ENCODE measurements around the gene PCSK4.

Gene PCSK4

DNA sequence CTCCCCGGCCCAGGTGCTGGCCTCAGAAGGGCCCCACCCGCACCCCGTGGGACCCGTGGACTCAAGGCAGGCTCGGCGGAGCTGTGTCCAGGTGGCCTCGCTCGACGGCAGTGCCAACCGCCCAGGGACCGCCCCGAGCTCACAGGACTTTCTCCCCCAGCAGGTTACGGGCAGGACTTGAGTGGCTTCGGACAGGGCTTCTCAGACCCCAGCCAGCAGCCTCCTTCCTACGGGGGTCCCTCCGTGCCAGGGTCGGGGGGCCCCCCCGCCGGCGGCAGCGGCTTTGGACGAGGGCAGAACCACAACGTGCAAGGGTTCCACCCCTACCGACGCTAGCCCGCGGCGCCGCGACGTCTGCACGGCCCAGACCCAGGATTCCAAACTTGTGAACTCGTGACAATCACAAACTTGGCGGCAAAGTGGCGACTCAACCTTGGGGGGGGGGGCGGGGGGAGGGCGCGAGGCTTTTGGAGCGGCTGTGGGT lies 55.5 kb downstream of the PCSK4 start:
- TF ChIP-seq, protein P1, sequence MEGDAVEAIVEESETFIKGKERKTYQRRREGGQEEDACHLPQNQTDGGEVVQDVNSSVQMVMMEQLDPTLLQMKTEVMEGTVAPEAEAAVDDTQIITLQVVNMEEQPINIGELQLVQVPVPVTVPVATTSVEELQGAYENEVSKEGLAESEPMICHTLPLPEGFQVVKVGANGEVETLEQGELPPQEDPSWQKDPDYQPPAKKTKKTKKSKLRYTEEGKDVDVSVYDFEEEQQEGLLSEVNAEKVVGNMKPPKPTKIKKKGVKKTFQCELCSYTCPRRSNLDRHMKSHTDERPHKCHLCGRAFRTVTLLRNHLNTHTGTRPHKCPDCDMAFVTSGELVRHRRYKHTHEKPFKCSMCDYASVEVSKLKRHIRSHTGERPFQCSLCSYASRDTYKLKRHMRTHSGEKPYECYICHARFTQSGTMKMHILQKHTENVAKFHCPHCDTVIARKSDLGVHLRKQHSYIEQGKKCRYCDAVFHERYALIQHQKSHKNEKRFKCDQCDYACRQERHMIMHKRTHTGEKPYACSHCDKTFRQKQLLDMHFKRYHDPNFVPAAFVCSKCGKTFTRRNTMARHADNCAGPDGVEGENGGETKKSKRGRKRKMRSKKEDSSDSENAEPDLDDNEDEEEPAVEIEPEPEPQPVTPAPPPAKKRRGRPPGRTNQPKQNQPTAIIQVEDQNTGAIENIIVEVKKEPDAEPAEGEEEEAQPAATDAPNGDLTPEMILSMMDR (IDR thresholded peaks at IDR 0.05; ENCODE audit: extremely low read depth, insufficient read depth, missing control alignments): no peak
- in situ Hi-C loops (cut with MboI; ENCODE audit: low pct_unique_long_range_greater_than_20kb, low sequenced_read_pairs, unreplicated experiment): no loop called here
- no peak for DNase-seq (ENCODE audit: low spot score)

GRCh38 chr19:1434040-1434366 lies 56.1 kb downstream of the PCSK4 start:
- no peak for DNase-seq (ENCODE audit: low spot score)
- TF ChIP-seq, protein P1 (IDR thresholded peaks at IDR 0.05; ENCODE audit: extremely low read depth, insufficient read depth, missing control alignments): no peak
- in situ Hi-C loops (cut with MboI; ENCODE audit: low pct_unique_long_range_greater_than_20kb, low sequenced_read_pairs, unreplicated experiment): no loop called here

- in situ Hi-C loops (cut with MboI; ENCODE audit: low pct_unique_long_range_greater_than_20kb, low sequenced_read_pairs, unreplicated experiment): no loop called here
- DNase-seq (ENCODE audit: low spot score): no peak
- TF ChIP-seq, protein P1 (IDR thresholded peaks at IDR 0.05; ENCODE audit: extremely low read depth, insufficient read depth, missing control alignments): no peak
Observed at GRCh38 chr19:1433119-1434039, 56.8 kb downstream of the PCSK4 start.

- TF ChIP-seq, protein P1 (IDR thresholded peaks at IDR 0.05; ENCODE audit: extremely low read depth, insufficient read depth, missing control alignments): no peak
- in situ Hi-C loops (cut with MboI; ENCODE audit: low pct_unique_long_range_greater_than_20kb, low sequenced_read_pairs, unreplicated experiment): no loop called here
- no peak for DNase-seq (ENCODE audit: low spot score)
Observed at GRCh38 chr19:1432507-1432887, 57.7 kb downstream of the PCSK4 start.

GRCh38 chr19:1431759-1432506 lies 58.2 kb downstream of the PCSK4 start:
- TF ChIP-seq, protein P1 (IDR thresholded peaks at IDR 0.05; ENCODE audit: extremely low read depth, insufficient read depth, missing control alignments): no peak
- DNase-seq (ENCODE audit: low spot score): no peak
- in situ Hi-C loops (cut with MboI; ENCODE audit: low pct_unique_long_range_greater_than_20kb, low sequenced_read_pairs, unreplicated experiment): no loop called here
